GM12892 (cell line): ENCODE measurements around the gene APOB.

Experiments used
- DNase-seq: peaks from one replicate; pipeline ENCODE4 v3.0.0; 2011; ENCODE audit not compliant: insufficient read length
- FAIRE-seq: peaks from 2 replicates; lab custom pipeline; 2011; peaks lifted over from hg19 to GRCh38; lab: Jason Lieb, UNC
- POLR2A ChIP-seq: IDR thresholded peaks from 2 replicates; pipeline ENCODE4 v1.6.1; 2011; ENCODE audit warnings: low read depth, low read length, control low read depth
- POLR2AphosphoS5 ChIP-seq: IDR thresholded peaks from 2 replicates; pipeline ENCODE4 v1.6.1; 2011; ENCODE audit warnings: low read depth, low read length, control low read depth
- TAF1 ChIP-seq: IDR thresholded peaks from 2 replicates; pipeline ENCODE4 v1.6.1; 2011; ENCODE audit warnings: low read depth, mild to moderate bottlenecking, control low read depth, low read length, borderline replicate concordance

The APOB gene

DNA sequence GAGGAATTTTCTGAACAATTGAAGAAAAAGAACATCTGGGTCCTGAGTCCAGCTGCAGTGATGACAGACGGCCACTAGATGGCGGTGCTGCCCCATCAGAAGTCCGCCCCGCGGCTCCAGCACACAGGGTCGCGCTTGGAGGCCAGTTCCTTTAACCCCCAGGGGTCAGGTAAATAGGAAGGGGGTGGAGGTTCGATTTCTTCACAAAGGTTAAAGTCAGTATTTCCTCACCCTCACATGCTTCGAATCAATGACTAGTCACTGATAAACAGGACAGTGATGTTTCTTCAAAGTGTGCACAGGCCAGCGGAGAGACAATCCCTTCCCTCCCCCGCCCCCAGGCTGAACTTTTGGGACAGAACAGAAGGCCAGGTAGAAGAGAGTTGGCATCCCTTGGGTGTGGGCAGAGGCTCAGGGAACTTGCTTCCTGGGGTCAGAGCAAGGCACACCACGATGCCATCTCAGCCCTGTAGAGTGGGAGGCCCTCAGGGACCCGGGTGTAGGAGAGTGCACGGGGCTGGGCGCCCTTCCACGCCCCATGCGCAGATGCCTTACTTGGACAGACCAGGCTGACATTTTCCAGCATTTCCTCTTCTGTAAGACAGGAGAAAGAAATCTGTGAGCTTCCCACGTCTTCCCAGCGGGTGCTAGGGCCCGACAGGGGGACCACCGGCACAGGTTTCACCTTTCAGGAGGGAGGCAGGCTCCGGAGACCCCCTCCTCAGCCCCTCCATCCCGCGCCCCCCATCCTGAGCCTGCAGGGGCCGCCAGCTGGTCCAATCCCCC is 722 bp downstream of the APOB start:
- FAIRE-seq = peak; percentile 84
- peak; percentile 46 for DNase-seq
- TF ChIP-seq POLR2AphosphoS5 (no peak), POLR2A (no peak), TAF1 (no peak)

DNA sequence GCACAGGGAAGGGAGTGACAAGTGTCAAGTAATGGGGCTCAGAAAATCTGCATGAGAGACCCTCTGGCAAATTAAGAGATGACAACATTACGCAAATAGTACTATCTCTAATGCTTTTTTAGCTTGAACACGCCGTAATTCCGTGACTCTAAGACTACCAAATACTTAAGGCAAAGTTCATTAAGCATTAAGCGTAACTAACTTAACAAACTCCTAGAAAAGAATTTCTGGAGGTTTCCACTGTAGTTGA is 1.2 kb downstream of the APOB start:
- DNase-seq (no peak), FAIRE-seq (no peak)
- no peak for TF ChIP-seq POLR2A
- no peak for TF ChIP-seq TAF1
- no peak for TF ChIP-seq POLR2AphosphoS5

DNA sequence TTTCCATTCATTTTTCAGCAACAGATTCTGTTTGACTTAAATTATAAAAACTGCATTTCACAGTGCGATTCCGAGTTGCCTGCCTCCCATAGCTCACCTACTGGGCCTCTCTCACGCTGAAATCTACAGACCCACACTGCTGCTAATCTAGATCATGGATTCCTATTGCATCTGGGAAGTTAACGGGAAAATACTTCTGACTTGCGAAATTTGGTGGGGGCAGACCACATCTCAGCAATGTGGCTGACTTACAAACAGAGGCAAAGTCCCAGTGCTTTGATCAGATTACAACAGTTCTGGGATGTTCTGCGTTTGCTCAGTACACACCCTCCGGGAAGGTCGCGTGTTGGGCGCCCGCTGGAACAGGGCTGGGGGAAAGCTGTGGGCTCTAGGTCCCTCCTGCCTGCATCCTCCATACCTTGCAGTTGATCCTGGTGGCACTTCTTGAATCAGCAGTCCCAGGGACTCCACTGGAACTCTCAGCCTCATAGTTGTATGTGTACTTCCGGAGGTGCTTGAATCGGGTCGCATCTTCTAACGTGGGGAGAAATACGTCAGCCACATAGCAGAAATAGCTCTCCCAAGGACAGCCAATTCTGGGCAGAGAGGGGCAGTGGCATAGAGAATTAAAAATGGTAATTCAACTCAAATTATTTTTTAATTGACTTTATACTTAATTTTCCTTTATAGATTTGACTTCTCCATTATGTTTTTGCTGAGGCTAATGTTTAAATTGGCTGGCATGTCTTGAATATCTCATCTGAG is 1.7 kb downstream of the APOB start:
- TF ChIP-seq TAF1 (no peak), POLR2A (no peak), POLR2AphosphoS5 (no peak)
- no peak for FAIRE-seq
- DNase-seq = no peak

DNA sequence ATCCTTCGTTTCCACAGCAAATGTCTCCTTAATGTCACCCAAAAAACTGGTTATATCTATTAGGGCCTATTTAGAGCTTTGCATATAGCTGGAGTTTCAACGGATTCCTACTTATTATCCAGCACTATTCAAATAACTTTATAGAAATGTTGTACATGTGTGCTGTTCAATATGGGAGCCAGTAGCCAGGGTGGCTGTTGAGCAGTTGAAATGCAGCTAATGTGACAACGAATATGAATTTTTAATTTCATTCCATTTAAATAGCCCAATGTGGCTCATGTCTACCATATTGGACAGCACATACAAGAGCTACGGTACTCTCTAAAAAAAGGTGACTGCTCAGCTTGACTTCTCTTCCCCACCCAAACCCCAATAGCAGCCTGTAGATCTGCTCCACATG is 2.4 kb downstream of the APOB start:
- no peak for DNase-seq
- TF ChIP-seq POLR2AphosphoS5 (no peak), POLR2A (no peak), TAF1 (no peak)
- FAIRE-seq = no peak

DNA sequence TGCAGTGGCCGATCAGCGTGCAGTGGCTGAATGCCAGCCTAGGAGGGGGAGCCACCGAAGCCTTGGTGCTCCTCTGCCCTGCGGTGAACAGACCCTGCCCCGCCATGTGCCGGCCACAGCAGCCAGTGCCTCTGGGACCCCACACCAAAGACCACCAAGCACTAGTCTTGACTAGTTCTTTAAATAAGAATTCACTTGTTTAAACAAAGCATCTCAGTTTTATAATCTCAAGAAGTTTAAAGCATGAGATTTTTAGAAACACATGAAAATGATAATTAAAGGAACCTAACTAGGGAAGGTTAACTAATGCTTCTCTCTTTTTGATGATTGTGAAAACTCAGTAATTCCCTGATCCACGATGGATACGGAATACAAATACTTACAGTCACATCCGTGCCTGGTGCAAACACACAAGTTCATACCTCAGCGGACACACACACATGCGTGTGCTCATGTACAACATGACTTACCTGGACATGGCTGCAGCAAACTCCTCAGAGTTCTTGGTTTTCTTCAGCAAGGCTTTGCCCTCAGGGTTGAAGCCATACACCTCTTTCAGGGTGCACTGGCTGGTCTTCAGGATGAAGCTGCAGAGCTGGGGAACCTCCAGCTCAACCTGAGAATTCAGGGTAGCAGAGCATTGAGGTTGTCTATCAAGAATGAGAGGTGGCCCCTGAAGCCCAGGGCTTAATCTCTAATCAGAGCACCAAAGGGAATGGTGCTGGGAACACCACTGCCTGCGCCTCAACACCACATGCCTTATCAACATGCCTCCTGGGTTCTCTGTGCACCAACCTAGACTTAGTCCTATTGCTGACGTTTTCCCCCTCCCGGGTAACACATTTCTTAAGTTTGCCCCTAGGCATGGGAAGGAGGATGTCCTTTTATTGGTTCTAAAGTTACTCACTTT is 3.1 kb downstream of the APOB start:
- TF ChIP-seq POLR2A = no peak
- TF ChIP-seq TAF1 = no peak
- no peak for TF ChIP-seq POLR2AphosphoS5
- no peak for FAIRE-seq
- DNase-seq = no peak

DNA sequence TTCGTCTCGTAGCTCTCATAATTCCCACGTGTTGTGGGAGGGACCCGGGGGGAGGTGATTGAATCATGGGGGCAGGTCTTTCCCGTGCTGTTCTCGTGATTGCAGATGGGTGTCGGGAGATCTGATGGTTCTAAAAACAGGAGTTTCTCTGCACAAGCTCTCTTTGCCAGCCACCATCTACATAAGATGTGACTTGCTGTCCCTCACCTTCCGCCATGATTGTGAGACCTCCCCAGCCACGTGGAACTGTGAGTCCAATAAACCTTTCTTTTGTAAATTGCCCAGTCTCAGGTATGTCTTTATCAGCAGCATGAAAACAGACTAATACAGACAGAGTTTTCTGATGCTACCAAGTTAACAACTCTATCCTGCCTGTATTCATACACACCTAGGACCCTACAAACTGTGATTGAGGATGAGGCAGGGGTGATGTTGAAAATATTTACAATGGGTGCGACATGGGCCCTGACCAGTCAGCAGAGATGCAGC is 3.9 kb downstream of the APOB start:
- FAIRE-seq (no peak), DNase-seq (no peak)
- TF ChIP-seq POLR2AphosphoS5 (no peak), POLR2A (no peak), TAF1 (no peak)

DNA sequence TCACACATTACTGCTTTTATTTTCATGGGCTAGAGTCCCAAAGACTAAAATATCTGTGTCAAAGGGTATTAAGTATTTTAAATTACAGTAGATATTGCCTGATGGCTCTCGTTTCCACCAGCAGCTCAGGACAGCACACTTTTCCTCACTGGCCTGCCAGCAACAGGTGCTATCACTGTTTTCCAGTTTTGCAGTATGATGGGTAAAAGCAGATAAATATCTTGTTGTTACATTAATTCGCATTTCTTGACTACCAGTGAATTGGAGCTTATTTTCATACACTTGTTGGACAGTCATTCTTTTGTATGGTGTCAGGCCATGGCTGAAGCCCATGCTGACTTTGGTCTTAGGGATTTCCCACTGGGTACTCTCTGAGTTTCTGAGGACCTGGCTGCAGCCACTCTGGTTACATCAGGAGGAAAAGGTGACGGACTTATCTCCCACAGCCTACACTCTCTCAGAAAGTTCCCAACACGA is 4.8 kb downstream of the APOB start:
- TF ChIP-seq POLR2A (no peak), POLR2AphosphoS5 (no peak), TAF1 (no peak)
- no peak for DNase-seq
- no peak for FAIRE-seq

DNA sequence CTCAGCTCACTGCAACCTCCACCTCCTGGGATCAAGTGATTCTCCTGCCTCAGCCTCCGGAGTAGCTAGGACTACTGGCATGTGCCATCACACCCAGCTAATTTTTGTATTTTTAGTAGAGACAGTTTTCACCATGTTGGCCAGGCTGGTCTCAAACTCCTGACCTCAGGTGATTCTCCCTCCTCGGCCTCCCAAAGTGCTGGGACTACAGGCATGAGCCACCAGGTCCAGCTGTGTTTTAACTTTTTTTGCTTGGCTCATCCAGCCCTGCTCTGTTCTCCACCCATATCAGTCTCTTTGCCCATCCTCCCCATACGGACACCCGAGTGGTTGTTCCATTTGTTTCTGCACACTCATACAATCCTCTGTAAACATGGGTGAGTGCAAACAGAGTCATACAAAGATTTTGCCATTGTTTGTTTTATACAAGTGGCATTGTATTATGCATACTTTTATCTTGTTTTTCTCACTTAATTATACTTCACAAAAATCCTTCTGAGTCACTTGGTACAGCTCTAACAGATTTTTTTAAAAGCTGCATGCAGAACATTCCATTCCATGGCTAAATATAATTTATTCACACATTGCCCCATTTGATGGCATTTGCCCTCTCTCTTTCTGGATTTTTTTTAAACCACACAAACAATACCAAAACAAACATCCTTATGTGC is 5.3 kb downstream of the APOB start:
- FAIRE-seq (no peak), DNase-seq (no peak)
- TF ChIP-seq POLR2A (no peak), TAF1 (no peak), POLR2AphosphoS5 (no peak)

DNA sequence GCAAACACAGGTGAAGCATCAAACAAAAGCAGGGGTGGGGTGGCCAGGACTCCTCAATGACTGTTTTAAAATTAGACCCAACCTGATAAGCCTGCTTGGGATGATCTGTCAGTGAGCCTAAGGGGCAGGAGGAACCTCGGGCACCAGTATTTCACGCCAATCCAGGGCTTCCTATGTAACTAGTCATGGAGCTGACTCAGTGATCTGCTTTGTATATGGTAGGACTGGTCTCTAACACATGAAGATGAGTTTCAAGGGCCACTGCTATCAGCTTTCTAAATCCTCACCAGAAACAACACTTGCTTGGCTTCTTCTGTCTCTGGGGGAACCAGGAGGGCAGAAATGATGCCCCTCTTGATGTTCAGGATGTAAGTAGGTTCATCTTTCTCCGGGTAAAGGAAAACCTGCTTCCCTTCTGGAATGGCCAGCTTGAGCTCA is 6.2 kb downstream of the APOB start:
- FAIRE-seq (no peak), DNase-seq (no peak)
- no peak for TF ChIP-seq TAF1
- TF ChIP-seq POLR2A = no peak
- no peak for TF ChIP-seq POLR2AphosphoS5

DNA sequence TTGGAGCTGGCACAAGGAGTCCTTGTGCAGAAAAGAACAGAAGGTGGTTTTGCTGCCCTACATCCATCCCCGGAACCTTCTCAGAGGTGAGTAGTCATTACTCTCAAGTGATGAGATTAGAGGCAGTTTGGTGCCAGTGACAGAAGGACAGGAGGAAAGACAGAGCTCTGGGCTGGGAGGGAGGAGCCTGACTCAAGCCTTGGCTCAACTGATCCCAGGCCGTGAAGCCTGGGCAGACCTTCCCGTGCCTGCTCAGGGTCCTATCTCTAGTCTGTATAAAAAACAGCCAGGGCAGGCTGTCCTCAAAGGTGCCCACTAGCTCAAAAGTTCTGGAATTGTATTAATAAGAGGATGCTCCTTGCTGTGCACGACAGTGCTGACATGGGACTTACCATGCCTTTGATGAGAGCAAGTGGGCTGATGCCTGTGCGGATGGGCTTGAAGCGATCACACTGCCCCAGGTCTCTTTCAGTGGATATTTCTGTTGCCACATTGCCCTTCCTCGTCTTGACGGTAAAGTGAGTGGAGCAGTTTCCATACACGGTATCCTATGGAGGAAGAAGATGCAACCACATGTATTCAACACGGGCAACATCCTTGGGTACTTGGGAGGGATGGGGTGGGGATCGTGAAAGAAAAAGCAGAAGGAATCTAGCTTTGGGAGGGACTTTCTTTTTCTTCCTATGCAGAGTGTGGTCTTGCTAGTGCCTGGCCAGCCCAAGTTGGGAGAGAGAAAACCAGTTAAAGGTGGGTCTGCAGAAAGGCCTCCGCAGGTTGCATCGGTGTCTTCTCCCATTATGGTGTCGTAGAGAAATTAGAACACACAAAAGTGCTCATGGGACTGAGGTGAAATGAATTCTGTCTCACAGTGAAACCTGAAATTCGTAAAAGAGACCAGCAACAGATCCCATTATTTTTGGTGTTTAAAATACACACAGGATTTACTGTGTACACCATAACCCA is 6.9 kb downstream of the APOB start:
- TF ChIP-seq TAF1 (no peak), POLR2A (no peak)
- DNase-seq (no peak), FAIRE-seq (no peak)
